SU-DHL-6 (cell line): ENCODE results near the gene PLXND1.

Source experiments
- EZH2phosphoT487 ChIP-seq: fragments of 200-600 bp; sonication (generic), shearing (Covaris generic); conservative IDR thresholded peaks from 2 replicates; pipeline ENCODE4 v1.6.1; 2018; ENCODE audit warnings: mild to moderate bottlenecking, antibody characterized with exemption, low read length, moderate library complexity, mixed read lengths
- TF ChIP-seq, protein P1 (sequence below): fragments of 200-600 bp; sonication (generic); IDR thresholded peaks from one replicate; pipeline ENCODE4 v1.5.1; 2017; ENCODE audit warnings: antibody characterized with exemption, mild to moderate bottlenecking, low read length, moderate library complexity; ENCODE audit not compliant: insufficient read depth, poor library complexity, severe bottlenecking

DNA sequence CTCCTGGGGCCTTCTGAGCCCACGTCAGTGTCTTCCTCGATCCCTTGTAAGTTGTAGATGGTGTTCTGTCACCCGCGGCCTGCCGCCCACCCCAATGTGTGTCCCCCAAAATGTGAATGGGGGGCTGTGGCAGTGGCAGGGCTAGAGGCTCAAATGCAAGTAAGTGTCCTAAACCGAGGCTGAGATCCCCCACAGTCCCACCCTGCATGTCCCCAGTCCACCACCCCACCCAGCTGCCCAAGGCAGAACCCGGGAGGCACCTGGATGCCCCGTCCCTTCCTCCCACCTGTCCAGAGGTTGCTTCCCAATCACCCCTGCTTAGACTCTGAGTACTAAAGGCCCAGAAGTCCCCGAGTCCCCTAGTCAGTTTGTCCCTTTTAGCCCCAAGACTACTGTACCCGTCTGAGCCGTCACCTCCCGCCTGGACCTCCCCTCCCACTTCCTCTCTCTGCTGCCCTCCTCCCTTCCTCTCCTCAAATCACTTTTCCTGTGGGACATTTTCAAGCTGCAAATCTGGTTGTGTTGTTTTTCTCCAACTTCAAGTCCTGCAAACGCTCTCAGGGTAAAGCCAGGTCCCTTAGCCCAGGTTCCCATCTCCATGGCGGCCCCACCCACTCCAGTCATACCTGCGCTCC lies 11.8 kb upstream of the PLXND1 start:
- TF ChIP-seq, protein P1, sequence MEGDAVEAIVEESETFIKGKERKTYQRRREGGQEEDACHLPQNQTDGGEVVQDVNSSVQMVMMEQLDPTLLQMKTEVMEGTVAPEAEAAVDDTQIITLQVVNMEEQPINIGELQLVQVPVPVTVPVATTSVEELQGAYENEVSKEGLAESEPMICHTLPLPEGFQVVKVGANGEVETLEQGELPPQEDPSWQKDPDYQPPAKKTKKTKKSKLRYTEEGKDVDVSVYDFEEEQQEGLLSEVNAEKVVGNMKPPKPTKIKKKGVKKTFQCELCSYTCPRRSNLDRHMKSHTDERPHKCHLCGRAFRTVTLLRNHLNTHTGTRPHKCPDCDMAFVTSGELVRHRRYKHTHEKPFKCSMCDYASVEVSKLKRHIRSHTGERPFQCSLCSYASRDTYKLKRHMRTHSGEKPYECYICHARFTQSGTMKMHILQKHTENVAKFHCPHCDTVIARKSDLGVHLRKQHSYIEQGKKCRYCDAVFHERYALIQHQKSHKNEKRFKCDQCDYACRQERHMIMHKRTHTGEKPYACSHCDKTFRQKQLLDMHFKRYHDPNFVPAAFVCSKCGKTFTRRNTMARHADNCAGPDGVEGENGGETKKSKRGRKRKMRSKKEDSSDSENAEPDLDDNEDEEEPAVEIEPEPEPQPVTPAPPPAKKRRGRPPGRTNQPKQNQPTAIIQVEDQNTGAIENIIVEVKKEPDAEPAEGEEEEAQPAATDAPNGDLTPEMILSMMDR: no peak
- TF ChIP-seq EZH2phosphoT487: no peak
